Activated CD4-positive, alpha-beta T cell treated with anti-CD3 and anti-CD28 coated beads for 1 hour (primary cell): ENCODE data around the gene ZNF599.
A peak's percentile ranks its signal among the peaks of the same experiment; 100 is the strongest.

ENCODE experiments used
- DNase-seq: peaks from one replicate; pipeline ENCODE4 v3.0.0-alpha.2; 2020

The ZNF599 gene

GRCh38 chr19:34734537-34735103 lies 38.4 kb downstream of the ZNF599 start:
- DNase-seq: no peak

GRCh38 chr19:34733746-34734536 lies 39.1 kb downstream of the ZNF599 start, which contains the start of gene ZNF181:
ZNF181 (plus strand) TSS chr19:34734243; CDS start chr19:34735038, 795 bp downstream.
- peak; percentile 64 for DNase-seq

GRCh38 chr19:34733266-34733745 lies 39.7 kb downstream of the ZNF599 start:
- DNase-seq: no peak

- no peak for DNase-seq
Measured at GRCh38 chr19:34732612-34733211, 40.3 kb downstream of the ZNF599 start.

- no peak for DNase-seq
Measured at GRCh38 chr19:34731964-34732363, 41.1 kb downstream of the ZNF599 start.

- DNase-seq: no peak
Measured at GRCh38 chr19:34731019-34731829, 41.8 kb downstream of the ZNF599 start.

GRCh38 chr19:34725400-34725799 lies 47.6 kb downstream of the ZNF599 start:
- DNase-seq: no peak

- no peak for DNase-seq
Measured at GRCh38 chr19:34722353-34722752, 50.7 kb downstream of the ZNF599 start.

- DNase-seq: no peak
Measured at GRCh38 chr19:34715357-34715756, 57.7 kb downstream of the ZNF599 start.

GRCh38 chr19:34713262-34713637 lies 59.8 kb downstream of the ZNF599 start:
- no peak for DNase-seq

- DNase-seq: peak; percentile 28
Measured at GRCh38 chr19:34712395-34713261, 60.4 kb downstream of the ZNF599 start.

GRCh38 chr19:34711890-34712289 lies 61.1 kb downstream of the ZNF599 start:
- no peak for DNase-seq
